ENCODE measurements around the gene ERGIC1. TPM values are rescaled to one million over a fixed set of nuclear protein-coding genes. Genes with fewer than 3 reads are reported as not detected.
"Not testable (repeated sequence)": the region's sequence is repeated elsewhere in the genome, so short reads cannot be mapped to it uniquely, and the experiment has no call there.

The ERGIC1 gene
- polyA plus RNA-seq, 3 donors from 2014 or later, result 40.7 to 61.9 (median 61.7) TPM

DNA sequence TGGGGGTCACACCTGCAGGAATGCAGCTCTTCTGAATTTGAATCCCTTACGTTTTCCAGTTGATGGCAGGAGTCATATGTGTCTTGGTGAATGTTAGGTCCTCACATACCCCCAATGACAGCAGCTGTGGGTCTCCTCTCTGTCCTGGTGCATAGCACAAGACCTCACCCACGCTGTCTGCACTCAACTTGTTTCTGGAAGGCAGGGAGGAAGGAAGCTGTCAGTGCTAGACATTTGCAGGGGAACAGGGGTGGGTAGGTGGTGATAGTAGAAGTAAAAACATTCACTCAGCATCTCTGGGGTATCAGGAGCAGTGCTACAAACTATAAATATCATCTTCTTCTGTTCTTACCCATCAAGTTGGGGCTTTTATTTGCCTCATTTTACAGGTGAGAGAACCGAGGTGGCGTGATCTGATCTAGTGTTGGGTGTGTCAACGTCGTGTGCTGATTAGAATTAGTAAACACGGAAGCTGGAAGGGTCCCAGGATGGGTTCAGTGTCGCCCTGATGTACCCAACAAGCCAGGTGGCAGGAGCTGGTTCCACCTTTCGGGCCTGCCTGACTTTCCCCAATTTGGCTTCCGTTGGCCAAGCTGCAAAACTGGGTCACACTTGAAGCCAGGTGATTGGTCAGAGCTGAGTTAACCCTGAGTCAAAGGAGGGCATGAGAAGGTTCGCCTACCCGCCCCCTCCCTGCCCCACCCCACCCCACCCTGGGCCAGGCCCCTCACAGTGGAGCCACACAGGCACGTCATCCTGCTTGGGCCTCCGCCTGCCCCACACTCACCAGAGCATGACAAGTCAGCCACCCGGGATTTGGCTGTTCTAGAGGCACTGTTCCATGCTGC lies 15.8 kb downstream of the ERGIC1 start:
- Mint-ChIP-seq H3K36me3 (no peaks in the 10 kb centered on the region), H3K4me3 (peak overlapping the region; percentile 15 to 54 (median 34)), H3K4me1 (peaks cover 68 to 94% of the 10 kb centered on the region in 2 donors), H3K27ac (peak overlapping the region; percentile 78 to 95 (median 88)), H3K27me3 (ENCODE audit: low read depth in 3 of 3) (peaks cover 11 to 16% (median 13%) of the 10 kb centered on the region in 3 donors), H3K9me3 (no peaks in the 10 kb centered on the region)
- peak in 1 of 3 donors; percentile 19 for DNase-seq

GRCh38 chr5:172850454-172850797 lies 16.4 kb downstream of the ERGIC1 start:
- Mint-ChIP-seq H3K27ac (peak overlapping the region in 5 of 6 donors; percentile 58 to 87 (median 68)), H3K9me3 (no peaks in the 10 kb centered on the region), H3K36me3 (no peaks in the 10 kb centered on the region), H3K4me3 (no peak overlapping the region), H3K27me3 (ENCODE audit: low read depth in 3 of 3) (peaks cover 11 to 18% (median 13%) of the 10 kb centered on the region in 3 donors), H3K4me1 (peaks cover 67 to 94% of the 10 kb centered on the region in 2 donors)
- DNase-seq, result no peak

GRCh38 chr5:172851254-172851653 lies 17.2 kb downstream of the ERGIC1 start:
- Mint-ChIP-seq H3K27me3 (ENCODE audit: low read depth in 3 of 3) (peaks cover 11 to 18% (median 13%) of the 10 kb centered on the region in 3 donors), H3K27ac (peak overlapping the region in 2 of 6 donors; percentile 97 to 99), H3K4me1 (peaks cover 62 to 94% of the 10 kb centered on the region in 2 donors)
- H3K36me3 Mint-ChIP-seq, DNase-seq, H3K4me3 Mint-ChIP-seq, H3K9me3 Mint-ChIP-seq: not testable (repeated sequence)

- Mint-ChIP-seq H3K27ac (peak overlapping the region; percentile 86 to 99 (median 93)), H3K4me3 (peak overlapping the region; percentile 36 to 70 (median 55)), H3K27me3 (ENCODE audit: low read depth in 3 of 3) (peaks cover 11 to 18% (median 13%) of the 10 kb centered on the region in 3 donors), H3K4me1 (peaks cover 60 to 91% of the 10 kb centered on the region in 2 donors), H3K9me3 (no peaks in the 10 kb centered on the region), H3K36me3 (peaks cover 2 to 5% (median 4%) of the 10 kb centered on the region in 3 donors)
- DNase-seq, result peak; percentile 68 to 74 (median 72)
Observed at GRCh38 chr5:172852490-172853354, 18.7 kb downstream of the ERGIC1 start.

- peaks cover 62 to 83% of the 10 kb centered on the region in 2 donors for H3K4me1 Mint-ChIP-seq
Observed at GRCh38 chr5:172853355-172853975, 19.4 kb downstream of the ERGIC1 start.

GRCh38 chr5:172854451-172854871 lies 20.4 kb downstream of the ERGIC1 start:
- peaks cover 54 to 74% of the 10 kb centered on the region in 2 donors for H3K4me1 Mint-ChIP-seq

More at GRCh38 chr5:172853355-172853975, 19.4 kb downstream of the ERGIC1 start:
- H3K36me3 Mint-ChIP-seq, result peaks cover 4 to 7% (median 4%) of the 10 kb centered on the region in 3 donors
- H3K27ac Mint-ChIP-seq, result peak overlapping the region; percentile 88 to 99 (median 93)
- peak overlapping the region; percentile 62 to 73 (median 70) for H3K4me3 Mint-ChIP-seq
- no peak for DNase-seq
- no peaks in the 10 kb centered on the region for H3K9me3 Mint-ChIP-seq
- peaks cover 11 to 18% (median 15%) of the 10 kb centered on the region in 3 donors for H3K27me3 Mint-ChIP-seq (ENCODE audit: low read depth in 3 of 3)

GRCh38 chr5:172854971-172855370 lies 20.9 kb downstream of the ERGIC1 start:
- Mint-ChIP-seq H3K27ac (peak overlapping the region; percentile 88 to 99 (median 93)), H3K4me1 (peaks cover 52 to 73% of the 10 kb centered on the region in 2 donors), H3K9me3 (no peaks in the 10 kb centered on the region), H3K27me3 (ENCODE audit: low read depth in 3 of 3) (peaks cover 11 to 16% (median 15%) of the 10 kb centered on the region in 3 donors), H3K36me3 (peaks cover 4 to 7% (median 4%) of the 10 kb centered on the region in 3 donors), H3K4me3 (peak overlapping the region in 4 of 5 donors; percentile 62 to 73 (median 70))
- DNase-seq, result no peak

More at GRCh38 chr5:172854451-172854871, 20.4 kb downstream of the ERGIC1 start:
- DNase-seq, result peak; percentile 86 to 90 (median 88)
- Mint-ChIP-seq H3K9me3 (no peaks in the 10 kb centered on the region), H3K27ac (peak overlapping the region; percentile 88 to 99 (median 93)), H3K36me3 (peaks cover 4 to 7% (median 4%) of the 10 kb centered on the region in 3 donors), H3K27me3 (ENCODE audit: low read depth in 3 of 3) (peaks cover 11 to 18% (median 15%) of the 10 kb centered on the region in 3 donors), H3K4me3 (peak overlapping the region; percentile 56 to 73 (median 69))

GRCh38 chr5:172855597-172856292 lies 21.7 kb downstream of the ERGIC1 start:
- H3K4me3 Mint-ChIP-seq, result no peak overlapping the region
- no peak for DNase-seq
- H3K27ac Mint-ChIP-seq, result peak overlapping the region; percentile 88 to 99 (median 93)
- peaks cover 11 to 16% (median 15%) of the 10 kb centered on the region in 3 donors for H3K27me3 Mint-ChIP-seq (ENCODE audit: low read depth in 3 of 3)
- H3K4me1 Mint-ChIP-seq, result peaks cover 55 to 73% of the 10 kb centered on the region in 2 donors
- H3K36me3 Mint-ChIP-seq, result peaks cover 4 to 7% (median 4%) of the 10 kb centered on the region in 3 donors
- no peaks in the 10 kb centered on the region for H3K9me3 Mint-ChIP-seq

DNA sequence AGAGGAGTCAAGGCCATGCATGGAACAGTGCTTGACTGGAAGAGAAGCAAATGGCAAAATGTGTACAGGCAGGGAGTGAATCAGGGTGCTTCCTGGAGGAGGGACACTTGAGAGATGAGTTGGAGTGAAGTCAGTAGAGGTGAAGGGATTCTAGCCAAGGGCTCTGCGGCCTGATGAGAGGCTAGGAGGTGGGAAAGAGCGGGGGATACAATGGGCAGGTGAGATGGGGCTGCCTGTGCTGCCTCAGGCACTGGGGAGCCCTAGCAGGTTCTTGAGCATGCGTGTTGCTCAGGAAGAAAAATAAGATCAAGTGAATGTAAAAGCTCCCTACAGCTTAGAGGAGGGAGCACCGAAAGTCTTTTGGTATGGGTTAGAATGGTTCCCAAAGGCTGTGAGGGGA lies 22.3 kb downstream of the ERGIC1 start:
- no peak overlapping the region for H3K4me3 Mint-ChIP-seq
- no peak for DNase-seq
- H3K4me1 Mint-ChIP-seq, result peaks cover 61 to 77% of the 10 kb centered on the region in 2 donors
- H3K9me3 Mint-ChIP-seq, result no peaks in the 10 kb centered on the region
- peaks cover 4 to 7% (median 6%) of the 10 kb centered on the region in 3 donors for H3K36me3 Mint-ChIP-seq
- H3K27me3 Mint-ChIP-seq (ENCODE audit: low read depth in 3 of 3), result peaks cover 11 to 15% (median 15%) of the 10 kb centered on the region in 3 donors
- peak overlapping the region; percentile 26 to 99 (median 88) for H3K27ac Mint-ChIP-seq

DNA sequence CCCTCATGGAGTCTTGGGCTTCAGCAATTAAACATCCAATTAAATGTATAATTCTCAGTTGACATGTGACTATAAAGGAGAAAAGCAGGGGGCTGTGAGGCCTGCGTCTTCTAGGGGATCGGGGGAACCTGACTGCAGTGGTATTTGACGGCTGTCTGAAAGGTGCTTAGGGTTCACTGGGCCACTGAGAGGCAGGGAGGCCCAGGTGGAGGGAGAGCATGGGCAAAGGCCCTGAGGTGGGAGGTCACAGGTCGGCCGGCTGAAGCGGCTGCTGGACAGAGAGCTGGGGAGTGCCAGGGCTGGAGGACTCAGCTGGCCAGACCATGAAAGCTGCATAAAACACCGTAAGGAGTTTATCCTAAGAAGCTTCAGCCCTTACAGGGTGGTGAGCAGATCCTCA lies 23.9 kb downstream of the ERGIC1 start:
- peaks cover 4 to 9% (median 7%) of the 10 kb centered on the region in 3 donors for H3K36me3 Mint-ChIP-seq
- no peak overlapping the region for H3K4me3 Mint-ChIP-seq
- peak overlapping the region in 5 of 6 donors; percentile 5 to 81 (median 66) for H3K27ac Mint-ChIP-seq
- H3K9me3 Mint-ChIP-seq, result no peaks in the 10 kb centered on the region
- DNase-seq, result no peak
- H3K4me1 Mint-ChIP-seq, result peaks cover 62 to 77% of the 10 kb centered on the region in 2 donors
- H3K27me3 Mint-ChIP-seq (ENCODE audit: low read depth in 3 of 3), result peaks cover 9 to 14% (median 13%) of the 10 kb centered on the region in 3 donors

DNA sequence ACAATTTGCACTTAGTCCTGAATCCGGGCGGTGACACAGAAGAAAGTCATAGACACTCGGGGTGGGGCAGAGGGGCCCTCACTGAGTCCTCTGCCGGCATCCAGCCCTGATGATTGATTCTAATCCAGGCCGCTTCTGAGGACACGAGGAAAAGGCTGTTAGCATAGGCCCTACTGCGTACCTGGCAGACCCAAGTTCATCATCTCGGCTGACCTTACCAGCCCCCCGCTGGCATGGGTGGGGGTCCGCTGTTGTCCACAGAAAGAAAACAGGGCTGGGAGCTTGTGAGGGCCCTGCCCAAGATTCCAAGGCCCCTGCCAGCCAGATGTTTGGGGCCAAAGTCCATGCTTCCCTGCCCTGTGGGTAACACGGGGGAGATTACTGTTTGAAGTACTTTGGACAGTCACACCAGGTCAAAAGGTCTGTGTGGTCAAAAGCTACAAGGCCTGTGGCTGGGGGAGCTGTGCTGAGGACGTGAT lies 24.5 kb downstream of the ERGIC1 start:
- Mint-ChIP-seq H3K27me3 (ENCODE audit: low read depth in 3 of 3) (peaks cover 9 to 15% (median 14%) of the 10 kb centered on the region in 3 donors), H3K4me3 (no peak overlapping the region), H3K9me3 (no peaks in the 10 kb centered on the region), H3K27ac (peak overlapping the region in 1 of 6 donors; percentile 44), H3K36me3 (peaks cover 4 to 9% (median 7%) of the 10 kb centered on the region in 3 donors), H3K4me1 (peaks cover 62 to 77% of the 10 kb centered on the region in 2 donors)
- no peak for DNase-seq
